ENCODE measurements around the gene TMEM169.
A peak's percentile ranks its signal among the peaks of the same experiment; 100 is the strongest.
"Not testable (repeated sequence)": the region's sequence is repeated elsewhere in the genome, so short reads cannot be mapped to it uniquely, and the experiment has no call there.

The TMEM169 gene

GRCh38 chr2:216071111-216071851, 10.4 kb upstream of the TMEM169 start:
- DNase-seq (ENCODE audit: low spot score) = no peak
- FAIRE-seq = no peak

- no peak for FAIRE-seq
These were observed 9.2 kb upstream of the TMEM169 start for GRCh38 chr2:216072473-216072872.

GRCh38 chr2:216073773-216074172, 7.9 kb upstream of the TMEM169 start:
- FAIRE-seq = no peak
- DNase-seq (ENCODE audit: low spot score) = no peak

More at GRCh38 chr2:216072473-216072872, 9.2 kb upstream of the TMEM169 start:
- DNase-seq (ENCODE audit: low spot score) = no peak

- FAIRE-seq (no peak), DNase-seq (ENCODE audit: low spot score) (no peak)
These were observed 7.3 kb upstream of the TMEM169 start for GRCh38 chr2:216074380-216074779.

- FAIRE-seq = no peak
- no peak for DNase-seq (ENCODE audit: low spot score)
These were observed 6.9 kb upstream of the TMEM169 start for GRCh38 chr2:216074794-216075193.

- FAIRE-seq (no peak), DNase-seq (ENCODE audit: low spot score) (no peak)
These were observed 5.9 kb upstream of the TMEM169 start for GRCh38 chr2:216075510-216076485.

- DNase-seq (ENCODE audit: low spot score) = no peak
- no peak for FAIRE-seq
These were observed 2.9 kb upstream of the TMEM169 start for GRCh38 chr2:216078776-216079175.

GRCh38 chr2:216080048-216080447, 1.7 kb upstream of the TMEM169 start:
- not testable (repeated sequence) for DNase-seq (ENCODE audit: low spot score); FAIRE-seq

- FAIRE-seq (no peak), DNase-seq (ENCODE audit: low spot score) (no peak)
These were observed 707 bp upstream of the TMEM169 start for GRCh38 chr2:216081012-216081411.

- FAIRE-seq (no peak), DNase-seq (ENCODE audit: low spot score) (peak; percentile 39)
These were observed 495 bp downstream of the TMEM169 start for GRCh38 chr2:216082117-216082711.

- FAIRE-seq (no peak), DNase-seq (ENCODE audit: low spot score) (no peak)
These were observed 1.1 kb downstream of the TMEM169 start for GRCh38 chr2:216082805-216083204.

GRCh38 chr2:216083464-216084281, 2.0 kb downstream of the TMEM169 start:
- FAIRE-seq (no peak), DNase-seq (ENCODE audit: low spot score) (peak; percentile 40)

GRCh38 chr2:216084547-216084946, 2.8 kb downstream of the TMEM169 start:
- DNase-seq (ENCODE audit: low spot score) (no peak), FAIRE-seq (no peak)

- no peak for DNase-seq (ENCODE audit: low spot score)
- no peak for FAIRE-seq
These were observed 4.6 kb downstream of the TMEM169 start for GRCh38 chr2:216086207-216086893.

- FAIRE-seq (no peak), DNase-seq (ENCODE audit: low spot score) (no peak)
These were observed 8.7 kb downstream of the TMEM169 start for GRCh38 chr2:216090369-216090786.

GRCh38 chr2:216092646-216093045, 10.9 kb downstream of the TMEM169 start:
- no peak for FAIRE-seq
- DNase-seq (ENCODE audit: low spot score) = no peak

GRCh38 chr2:216094701-216095100, 13.0 kb downstream of the TMEM169 start:
- DNase-seq (ENCODE audit: low spot score) = no peak
- no peak for FAIRE-seq

- peak; percentile 99 for FAIRE-seq
These were observed 17.0 kb downstream of the TMEM169 start for GRCh38 chr2:216098421-216099334.

GRCh38 chr2:216101109-216101508, 19.4 kb downstream of the TMEM169 start:
- no peak for DNase-seq (ENCODE audit: low spot score)
- FAIRE-seq = no peak

More at GRCh38 chr2:216098421-216099334, 17.0 kb downstream of the TMEM169 start:
- DNase-seq (ENCODE audit: low spot score) = no peak

All from urothelium cell line (cell line).